8988T (cell line): Measurements from ENCODE around the gene ARID1B.

ENCODE experiments used
- DNase-seq: peaks from one replicate; pipeline ENCODE4 v3.0.0; 2011

ARID1B gene

DNA sequence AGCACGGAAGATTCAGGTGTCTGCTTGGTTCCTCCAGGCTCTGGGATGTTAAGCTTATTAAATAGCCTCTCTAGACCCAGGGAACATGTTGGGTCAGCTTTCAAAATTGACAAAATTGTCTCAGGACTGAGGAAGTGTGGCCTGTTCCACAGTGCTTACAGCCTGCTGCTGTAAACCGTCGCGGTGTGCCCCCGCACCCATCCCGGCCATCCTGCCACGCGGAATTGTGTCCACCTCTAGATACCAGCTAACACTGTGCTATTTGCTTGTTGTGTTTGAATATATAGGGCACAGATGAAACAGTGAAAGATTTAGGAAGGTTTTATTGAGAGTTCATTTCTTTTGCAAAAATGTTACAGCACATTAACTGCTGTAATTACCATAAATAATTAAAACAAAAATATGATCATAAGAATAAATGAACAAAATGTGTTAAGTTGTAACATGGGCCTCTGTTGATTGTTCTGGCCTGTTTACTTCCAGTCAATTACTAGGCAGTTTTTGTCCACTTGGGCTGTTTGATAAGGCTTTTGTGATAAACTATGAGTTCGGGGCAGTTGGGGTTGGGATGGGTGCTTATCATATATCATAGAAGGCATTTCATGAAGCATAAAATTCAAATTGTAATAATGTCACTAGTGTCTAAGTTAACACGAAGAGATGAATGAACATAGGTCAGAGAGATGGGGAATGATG, 77.4 kb downstream of the ARID1B start:
- DNase-seq, result no peak

DNA sequence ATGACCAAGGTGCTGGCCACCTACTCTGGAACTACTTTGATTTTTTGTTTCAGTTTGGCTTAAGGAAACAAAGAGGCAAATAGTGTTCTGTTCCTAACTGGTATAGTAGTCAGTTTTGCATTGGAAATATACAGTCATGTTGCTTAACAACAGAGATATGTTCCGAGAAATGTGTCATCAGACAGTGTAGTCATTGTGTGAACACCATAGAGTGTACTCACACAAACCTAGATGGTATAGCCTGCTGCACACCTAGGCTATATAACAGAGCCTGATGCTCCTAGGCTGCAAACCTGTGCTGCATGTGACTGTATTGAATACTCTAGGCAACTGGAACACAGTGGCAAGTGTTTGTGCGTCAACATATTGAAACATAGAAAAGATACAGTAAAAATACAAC, 80.4 kb downstream of the ARID1B start:
- DNase-seq, result no peak

DNA sequence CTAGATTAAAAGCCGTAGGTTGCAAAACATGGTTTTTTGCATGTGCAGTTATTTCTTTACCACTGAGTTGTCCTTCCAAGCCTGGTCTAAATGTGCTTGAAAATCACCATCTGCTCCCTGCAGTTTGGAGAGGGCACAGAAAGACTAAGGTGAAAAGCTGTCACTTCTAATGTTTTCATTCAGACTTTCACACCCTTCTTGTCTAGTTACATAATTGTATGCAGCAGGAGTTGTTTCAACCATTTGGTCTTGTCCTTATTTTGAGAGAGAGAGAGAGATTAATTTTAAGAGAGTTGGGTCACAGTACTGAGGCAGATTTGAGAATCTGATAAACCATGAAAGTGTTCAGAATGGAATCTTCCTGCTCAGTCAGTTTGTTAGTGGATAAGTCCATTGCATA, 82.5 kb downstream of the ARID1B start:
- DNase-seq, result no peak

DNA sequence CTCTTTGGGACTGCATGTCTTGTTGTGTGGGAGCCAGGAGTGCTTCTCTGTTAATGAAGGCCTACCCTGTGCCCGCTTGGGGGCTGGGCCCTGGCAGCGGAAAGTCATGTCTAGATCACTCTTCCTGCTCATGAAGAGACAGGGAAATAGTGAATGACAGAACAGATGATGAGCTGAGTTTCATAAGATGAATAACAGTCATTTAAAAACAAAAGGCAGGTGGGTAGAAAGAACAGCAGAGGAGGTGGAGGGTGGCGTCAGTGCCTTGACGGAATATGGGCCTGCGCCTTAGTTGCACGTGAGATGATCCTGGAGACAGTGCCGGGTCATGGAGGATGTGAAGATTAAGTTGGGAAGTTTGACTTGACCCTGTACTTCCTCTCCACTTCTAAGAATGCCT, 85.5 kb downstream of the ARID1B start:
- DNase-seq, result no peak

DNA sequence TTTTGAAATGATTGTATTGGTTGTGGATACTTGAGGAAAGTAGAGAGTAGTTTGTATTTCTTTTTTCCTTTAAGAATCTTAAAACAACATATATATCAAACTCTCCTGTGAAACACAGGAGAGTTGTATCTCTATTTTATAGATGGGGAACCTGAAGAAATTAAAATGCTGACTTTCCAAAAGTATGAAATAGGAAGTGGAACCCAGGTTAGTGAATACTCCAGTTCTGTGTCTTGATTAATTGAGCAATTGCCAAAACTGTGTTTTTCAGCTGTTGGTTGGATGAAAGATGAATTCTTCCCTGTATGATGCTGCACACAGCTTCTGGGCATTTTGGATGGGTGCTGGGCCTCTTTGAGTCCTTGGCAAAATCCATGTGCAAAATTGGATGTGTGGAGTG, 86.3 kb downstream of the ARID1B start:
- no peak for DNase-seq

DNA sequence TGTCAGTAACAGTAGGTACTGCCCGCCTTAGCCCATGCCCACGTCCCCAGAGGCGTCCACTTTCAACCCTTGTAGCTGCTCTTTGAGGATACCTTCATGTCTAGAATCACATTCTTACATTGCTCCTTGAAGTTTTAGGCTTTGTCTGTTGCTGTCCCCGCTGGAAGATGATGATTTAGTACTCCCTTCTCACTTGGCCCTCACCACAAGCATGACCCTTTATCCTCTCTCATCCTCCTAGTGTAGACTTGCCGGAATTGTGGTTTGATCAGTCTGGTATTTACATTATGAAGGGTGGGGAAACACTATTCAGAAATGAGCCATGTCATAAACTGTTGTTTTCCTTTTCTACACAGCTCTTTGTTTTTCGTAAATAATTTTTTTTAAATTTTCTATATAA, 87.4 kb downstream of the ARID1B start:
- DNase-seq, result no peak

DNA sequence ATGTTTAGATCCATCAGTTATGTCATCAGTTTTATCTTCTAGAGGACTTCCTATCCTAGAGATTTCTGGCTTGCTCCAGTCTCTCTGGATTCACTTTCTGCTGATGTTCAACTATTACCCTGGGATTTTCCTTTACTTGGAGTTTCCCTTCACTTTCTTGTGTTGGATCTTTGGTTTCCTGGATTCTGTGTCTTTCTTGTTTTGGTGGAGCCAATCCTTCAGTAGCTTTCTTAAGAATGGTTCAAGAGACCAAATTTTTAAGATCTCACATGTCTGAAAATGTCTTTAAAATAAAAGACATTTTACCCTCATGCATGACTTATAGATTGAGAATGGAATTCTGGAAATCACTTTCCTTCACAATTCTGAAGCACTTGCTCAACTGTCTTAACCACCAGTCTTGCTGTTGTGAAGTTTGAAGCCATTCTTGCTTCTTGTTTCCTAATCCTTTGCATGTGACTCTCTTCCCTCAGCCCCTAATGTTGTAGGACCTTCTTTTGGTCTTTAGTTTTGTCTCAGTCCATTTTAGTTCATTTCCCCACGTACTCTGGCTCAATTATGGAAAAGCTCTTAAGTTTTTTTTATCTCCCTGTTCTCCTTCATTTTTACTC, 87.9 kb downstream of the ARID1B start:
- DNase-seq, result no peak

DNA sequence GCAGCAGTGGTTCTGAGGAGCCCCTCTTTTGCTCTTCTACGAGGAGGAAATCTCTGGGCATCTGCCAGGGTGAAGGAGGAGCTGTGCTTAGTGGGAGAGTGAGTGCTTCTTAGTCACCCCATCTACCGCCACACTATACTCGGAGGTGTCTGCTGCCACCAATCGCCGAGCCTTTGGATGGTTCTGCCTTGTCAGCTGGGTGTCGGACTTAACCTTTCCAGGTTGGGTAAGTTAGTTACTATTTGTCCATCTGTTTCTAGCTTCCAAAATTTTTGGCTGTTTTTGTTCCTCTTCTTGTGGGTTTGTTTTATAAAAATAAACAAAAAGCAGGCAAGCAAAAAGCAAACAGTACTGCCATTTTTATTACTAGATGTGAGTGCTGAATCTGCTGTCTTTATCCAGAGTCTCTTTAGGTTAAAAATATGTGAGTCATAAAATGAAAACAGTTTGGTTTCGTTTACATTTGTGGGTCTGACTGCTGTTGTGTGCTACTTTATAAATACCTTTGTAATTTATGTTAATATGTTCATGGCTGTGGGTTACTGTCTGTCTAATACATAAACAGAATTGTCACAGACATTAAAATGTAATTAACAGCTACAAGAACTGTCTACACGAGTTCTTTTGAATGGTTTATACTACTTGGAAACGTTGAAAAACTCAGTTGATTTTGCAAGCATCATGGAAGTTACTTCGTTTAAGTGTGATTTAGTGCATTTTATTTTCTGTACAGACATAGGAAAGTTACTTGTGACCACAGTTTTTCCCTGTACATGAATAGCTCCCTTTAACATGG, 89.2 kb downstream of the ARID1B start:
- DNase-seq, result no peak

DNA sequence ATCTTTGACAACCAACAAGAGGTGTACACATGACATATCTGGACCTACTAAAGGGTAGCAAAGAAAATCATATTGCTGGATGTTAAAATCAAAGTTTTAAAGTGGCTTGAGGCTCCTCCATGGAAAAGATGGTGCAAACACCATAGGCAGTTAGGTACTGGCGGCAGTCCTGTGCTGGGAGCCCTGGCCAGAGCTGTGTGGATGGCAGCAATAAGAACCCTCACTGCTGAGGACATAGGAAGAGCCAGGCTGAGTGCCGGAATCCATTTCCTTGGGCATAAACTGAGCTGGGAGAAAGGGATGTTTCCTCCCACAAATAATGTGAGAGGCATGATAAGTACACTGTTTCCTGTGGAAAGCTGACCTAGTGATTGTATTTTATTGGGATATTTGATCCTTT, 89.9 kb downstream of the ARID1B start:
- no peak for DNase-seq

DNA sequence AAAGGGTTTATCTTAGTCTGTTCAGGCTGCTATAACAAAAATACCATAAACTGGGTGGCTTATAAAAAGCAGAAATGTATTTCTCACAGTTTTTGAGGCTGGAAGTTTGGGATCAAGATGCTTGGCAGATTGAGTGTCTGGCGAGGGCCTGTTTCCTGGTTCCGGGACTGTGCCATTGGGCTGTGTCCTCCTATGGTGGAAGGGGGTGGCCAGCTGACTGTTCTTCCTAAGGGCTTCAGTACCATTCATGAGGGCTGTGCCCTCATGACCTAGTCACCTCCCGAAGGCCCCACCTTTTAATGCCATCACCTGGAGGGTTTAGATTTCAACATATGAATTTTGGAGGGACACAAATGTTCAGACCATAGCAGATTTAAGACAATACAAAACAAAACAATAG, 91.2 kb downstream of the ARID1B start:
- no peak for DNase-seq

DNA sequence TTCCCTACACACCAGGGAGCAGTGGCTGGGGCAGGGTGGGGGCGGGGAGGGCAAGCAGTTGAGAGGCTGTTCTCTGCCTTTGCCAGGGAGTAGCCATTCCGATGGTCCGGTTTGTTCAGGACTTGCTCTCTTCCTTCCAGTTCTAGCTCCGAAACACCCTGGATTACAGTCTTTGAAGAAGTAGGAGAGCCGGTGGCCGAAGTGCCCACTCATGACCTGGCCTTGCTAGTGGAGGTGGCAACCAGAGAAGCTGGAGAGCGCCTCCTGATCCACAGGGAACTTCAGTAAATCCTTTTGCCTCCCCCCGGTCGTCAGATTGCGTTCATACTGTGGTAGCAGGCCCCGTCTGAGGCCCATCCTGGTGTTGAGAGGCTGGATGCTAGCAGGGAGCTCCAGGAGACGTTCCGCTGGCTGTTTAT, 92.8 kb downstream of the ARID1B start:
- DNase-seq, result no peak

DNA sequence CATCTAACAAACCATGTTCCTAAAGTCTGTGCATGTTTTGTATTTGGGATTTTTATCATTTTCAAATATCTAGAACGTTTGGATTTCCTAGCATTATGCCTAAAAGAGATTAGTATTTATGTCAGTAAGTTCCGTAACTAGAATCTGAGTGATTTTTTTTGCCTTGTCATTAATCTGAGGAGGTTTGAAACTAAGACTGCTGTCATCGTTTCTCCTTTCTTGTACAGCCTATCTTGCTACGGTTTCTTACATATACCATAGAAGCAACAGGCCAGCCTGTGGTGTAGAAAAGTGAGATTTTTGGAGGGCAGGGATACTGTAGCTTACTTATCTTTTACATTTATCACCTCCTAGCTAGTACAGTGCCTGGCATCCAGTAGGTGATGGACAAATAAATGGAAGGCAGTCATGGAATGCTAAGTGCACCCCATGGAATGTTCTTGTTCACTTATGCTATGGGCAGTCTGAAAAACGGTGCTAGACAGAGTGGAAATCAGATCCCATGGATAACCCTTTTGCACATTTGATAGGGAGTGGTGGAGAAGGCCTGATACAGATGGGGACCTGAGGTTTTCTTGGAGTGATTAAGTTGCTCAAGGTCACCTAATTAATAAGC, 93.9 kb downstream of the ARID1B start:
- DNase-seq, result no peak

DNA sequence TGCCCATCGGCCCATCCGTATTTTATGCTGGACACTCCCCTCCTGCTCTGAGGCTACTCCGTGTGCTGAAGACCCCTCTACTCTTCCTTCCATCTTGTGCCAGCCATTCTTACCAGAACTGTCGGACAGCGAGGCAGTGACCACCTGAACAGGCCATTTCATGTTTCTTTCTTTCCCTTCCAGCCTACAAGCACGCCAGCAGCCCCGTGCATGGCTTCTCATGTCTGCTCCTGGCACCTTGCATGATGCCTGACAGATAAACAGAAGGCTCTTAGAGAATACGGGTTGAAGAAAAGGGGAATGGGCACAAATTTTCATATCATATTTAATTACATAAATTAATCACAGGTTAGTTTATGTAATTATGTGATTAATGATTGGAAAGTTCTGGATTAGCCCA, 95.7 kb downstream of the ARID1B start:
- DNase-seq, result no peak

DNA sequence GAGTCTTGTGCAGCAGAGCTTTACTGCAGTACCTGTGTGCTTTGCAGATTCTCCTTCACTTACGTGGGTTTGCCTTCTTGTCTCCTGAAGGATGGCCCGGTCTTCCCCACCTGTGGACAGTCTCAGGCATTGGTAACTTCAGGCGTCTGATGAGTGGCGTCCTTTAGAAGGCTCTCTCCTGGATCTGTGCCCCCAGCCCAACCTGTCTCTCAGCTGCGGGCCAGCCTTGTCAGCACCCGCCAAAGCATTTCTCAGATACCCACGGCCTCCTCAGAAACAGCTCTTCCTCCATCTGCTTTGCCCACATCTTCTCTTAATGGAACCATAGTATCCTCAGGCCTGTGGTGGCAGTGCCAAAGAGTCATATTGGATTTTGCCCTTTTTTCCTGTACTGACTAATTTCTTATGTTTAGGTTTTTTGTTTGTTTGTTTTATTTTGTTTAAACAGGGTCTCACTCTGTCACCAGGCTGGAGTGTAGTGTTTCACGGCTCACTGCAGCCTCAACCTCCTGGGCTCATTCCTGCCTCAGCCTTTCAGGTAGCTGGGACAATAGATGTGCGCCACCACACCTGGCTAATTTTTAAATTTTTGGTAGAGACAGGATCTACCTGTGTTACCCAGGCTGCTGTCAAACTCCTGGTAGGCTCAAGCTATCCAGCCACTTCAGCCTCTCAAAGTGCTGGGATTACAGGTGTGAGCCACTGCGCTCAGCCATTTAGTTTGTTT, 96.6 kb downstream of the ARID1B start:
- DNase-seq, result no peak

DNA sequence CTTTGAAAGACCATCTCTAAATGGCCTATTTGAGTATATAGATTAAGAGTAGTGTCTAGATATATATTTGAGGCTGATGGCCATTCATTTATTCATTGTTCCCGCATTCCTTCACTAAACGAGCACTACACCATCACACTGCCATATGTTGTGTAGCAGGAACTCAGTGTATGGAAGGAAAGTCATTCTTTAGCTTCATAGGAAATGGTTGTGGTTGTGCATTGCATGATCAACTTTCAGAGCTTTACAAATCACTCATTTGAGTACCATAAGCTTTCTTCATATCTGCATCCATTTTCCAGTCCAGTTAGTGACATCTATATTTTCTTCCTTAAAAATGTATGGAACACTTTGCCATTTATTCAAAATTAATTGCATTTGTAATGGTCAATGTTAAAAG, 97.9 kb downstream of the ARID1B start:
- no peak for DNase-seq

DNA sequence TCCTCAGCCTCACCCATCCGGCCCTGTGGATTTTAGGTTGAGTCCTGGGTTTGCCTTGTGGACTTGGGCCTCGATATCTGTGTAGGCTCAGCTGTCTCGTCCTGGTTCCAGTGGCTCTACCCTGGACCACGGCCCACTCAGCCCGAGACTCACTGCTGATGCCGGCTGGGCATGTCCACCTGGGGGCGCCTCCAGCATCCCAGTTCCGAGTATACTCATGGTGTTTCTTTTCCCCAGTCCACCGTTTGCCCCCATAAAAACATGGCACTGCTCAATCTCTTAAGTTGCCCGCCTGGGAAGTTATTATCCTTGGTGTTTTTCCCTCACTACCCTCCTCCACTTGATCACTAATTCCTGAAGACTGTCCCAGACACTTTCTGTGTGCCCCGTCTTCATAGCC, 99.1 kb downstream of the ARID1B start:
- DNase-seq, result no peak

DNA sequence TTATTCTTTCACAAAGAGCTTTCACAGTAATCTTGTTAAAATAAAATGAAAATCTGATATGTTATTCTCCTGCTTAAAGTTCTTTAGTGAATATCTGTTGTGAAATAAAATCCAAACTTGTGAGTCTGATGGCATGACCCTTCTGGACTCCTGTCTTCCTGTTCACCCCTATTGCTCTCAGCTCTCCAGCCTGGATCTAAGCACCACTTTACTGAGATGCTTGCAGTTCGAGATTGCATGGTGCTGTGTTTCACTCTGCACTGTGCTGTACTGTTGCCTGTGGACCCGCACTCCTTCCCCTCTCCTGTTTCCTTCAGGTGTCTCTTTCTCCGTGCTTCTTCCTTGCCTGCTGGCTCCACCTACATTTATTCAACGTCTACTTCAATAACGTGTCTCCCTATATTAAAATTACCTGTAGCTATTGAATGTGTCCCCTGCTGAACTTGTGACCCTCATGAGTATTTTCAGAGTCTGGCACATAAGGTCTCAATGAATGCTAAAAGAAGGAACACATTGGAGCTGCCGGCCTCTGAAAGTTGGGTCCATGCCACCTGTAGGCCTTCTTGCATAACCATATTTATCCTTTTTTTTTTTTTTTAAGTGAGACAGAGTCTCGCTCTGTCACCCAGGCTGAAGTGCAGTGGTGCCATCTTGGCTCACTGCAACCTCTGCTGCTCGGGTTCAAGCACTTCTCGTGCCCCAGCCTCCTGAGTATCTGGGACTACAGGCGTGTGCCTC, 100.1 kb downstream of the ARID1B start:
- DNase-seq, result no peak

DNA sequence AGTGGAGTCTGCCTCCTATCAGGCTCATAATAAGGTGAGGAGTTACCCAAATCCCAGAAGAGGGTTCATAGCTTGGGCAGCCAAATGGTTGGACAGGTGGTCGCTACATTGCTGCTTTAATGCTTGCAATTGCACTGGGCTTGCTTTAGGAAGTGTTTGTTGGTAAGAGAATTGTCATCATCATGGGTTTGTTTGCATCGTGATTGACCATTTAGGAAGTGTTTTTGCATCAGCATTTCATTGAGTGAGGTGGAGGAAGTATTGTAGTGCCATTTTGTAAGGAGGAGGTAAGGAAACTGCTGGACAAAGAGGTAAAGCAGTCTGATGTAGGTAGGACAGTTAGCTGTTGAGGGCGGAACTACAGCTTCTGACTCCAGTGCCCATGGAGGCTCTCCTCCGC, 101.5 kb downstream of the ARID1B start:
- DNase-seq, result no peak

DNA sequence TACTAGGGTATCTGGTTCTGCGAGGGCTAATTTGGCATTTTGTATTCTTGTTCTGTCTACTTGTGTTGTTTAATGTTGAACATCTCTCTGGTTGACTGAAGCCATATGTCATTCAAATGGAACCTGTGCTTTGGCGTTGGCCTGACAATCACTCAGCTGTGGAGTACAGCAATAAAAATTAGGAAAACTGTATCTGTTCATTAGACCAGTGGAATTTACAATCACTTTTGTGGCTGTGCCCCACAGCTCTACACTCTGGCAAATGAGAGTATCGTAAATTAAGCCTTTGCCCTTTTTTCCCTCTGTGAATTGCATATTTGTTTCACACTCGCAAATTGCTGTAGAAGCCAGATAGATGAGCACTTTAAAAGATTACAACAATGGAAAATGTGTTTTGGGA, 102.0 kb downstream of the ARID1B start:
- DNase-seq, result no peak

DNA sequence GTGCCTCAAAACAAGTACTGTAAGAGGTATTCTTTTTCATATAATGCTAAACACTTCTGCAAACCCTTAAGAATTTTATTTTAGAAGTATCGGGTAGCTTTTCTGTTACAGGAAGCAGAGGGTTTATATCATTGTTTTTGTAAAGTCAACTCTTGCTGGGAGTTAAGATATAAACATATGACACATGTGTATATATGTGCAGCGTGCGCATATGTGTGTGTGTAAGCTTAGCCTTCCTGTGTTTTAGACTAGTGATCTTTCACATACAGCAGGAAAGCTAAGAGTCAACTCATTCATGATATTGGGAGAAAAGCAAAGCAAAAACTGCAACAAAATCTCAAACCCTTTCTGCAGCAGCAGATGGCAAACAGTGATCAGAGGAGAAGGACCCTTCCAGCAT, 102.4 kb downstream of the ARID1B start:
- DNase-seq, result no peak

DNA sequence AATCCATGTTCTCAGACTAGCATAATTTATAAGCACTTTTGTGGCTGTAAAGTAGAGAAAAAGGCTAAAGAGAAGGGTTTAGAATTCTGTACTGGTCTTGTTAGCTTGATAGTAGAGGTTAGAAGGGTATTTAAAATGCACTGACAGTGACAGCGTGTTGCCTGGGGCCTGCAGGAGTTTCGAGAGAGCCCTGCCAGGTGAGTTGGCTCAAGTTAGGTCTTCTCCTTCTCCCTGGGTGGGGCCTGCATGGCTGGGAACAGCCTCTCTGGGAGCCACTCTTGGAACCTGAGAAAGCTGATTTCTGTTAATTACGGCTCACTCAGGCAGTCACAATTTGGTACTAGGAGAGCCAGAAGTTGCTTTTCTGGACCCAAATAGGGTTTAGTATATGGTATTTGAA, 103.7 kb downstream of the ARID1B start:
- DNase-seq, result no peak
